HEK293 (cell line): ENCODE measurements around the gene FGFRL1.
"Not testable (repeated sequence)": the region's sequence is repeated elsewhere in the genome, so short reads cannot be mapped to it uniquely, and the experiment has no call there.

ENCODE experiments used
- OVOL3 ChIP-seq: fragments of 450-650 bp; formaldehyde crosslinking; IDR thresholded peaks from 2 replicates; pipeline ENCODE4 v1.5.1; 2016; ENCODE audit warnings: missing biosample characterization, missing genetic modification characterization
- ZNF335 ChIP-seq: fragments of 450-650 bp; formaldehyde crosslinking; conservative IDR thresholded peaks from 2 replicates; pipeline ENCODE4 v1.5.1; 2016; ENCODE audit warnings: missing biosample characterization, missing genetic modification characterization
- ZNF561 ChIP-seq: fragments of 450-650 bp; IDR thresholded peaks from 2 replicates; pipeline ENCODE4 v1.5.1; 2018; ENCODE audit warnings: missing biosample characterization, missing genetic modification characterization, borderline replicate concordance
- TF ChIP-seq, protein P1 (sequence below): fragments of 450-650 bp; formaldehyde crosslinking; IDR thresholded peaks from 2 replicates; pipeline ENCODE4 v1.5.1; 2016; ENCODE audit warnings: missing biosample characterization, missing genetic modification characterization
- TF ChIP-seq, protein P2 (sequence below): fragments of 450-650 bp; formaldehyde crosslinking; IDR thresholded peaks from 2 replicates; pipeline ENCODE4 v1.5.1; 2016; ENCODE audit warnings: missing biosample characterization, missing genetic modification characterization
- TF ChIP-seq, protein P3 (sequence below): fragments of 450-650 bp; formaldehyde crosslinking; IDR thresholded peaks from 2 replicates; pipeline ENCODE4 v1.5.1; 2016; ENCODE audit warnings: missing biosample characterization, missing genetic modification characterization
- TF ChIP-seq, protein P4 (sequence below): fragments of 450-650 bp; formaldehyde crosslinking; IDR thresholded peaks from 2 replicates; pipeline ENCODE4 v1.5.1; 2016; ENCODE audit warnings: missing biosample characterization, missing genetic modification characterization
- TF ChIP-seq, protein P5 (sequence below): fragments of 450-650 bp; formaldehyde crosslinking; optimal IDR thresholded peaks from 2 replicates; pipeline ENCODE3; 2016; ENCODE audit warnings: missing biosample characterization, mild to moderate bottlenecking, missing genetic modification characterization

DNA sequence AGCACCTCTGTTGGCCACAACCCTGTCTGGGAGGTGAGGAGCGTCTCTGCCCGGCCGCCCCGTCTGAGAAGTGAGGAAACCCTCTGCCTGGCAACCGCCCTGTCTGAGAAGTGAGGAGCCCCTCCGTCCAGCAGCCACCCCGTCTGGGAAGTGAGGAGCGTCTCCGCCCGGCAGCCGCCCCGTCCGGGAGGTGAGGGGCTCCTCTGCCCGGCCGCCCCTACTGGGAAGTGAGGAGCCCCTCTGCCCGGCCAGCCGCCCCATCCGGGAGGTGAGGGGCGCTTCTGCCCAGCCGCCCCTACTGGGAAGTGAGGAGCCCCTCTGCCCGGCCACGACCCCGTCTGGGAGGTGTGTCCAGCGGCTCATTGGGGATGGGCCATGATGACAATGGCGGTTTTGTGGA is 35.4 kb upstream of the FGFRL1 start:
- not testable (repeated sequence) for TF ChIP-seq ZNF335, ZNF561, OVOL3 (tag by site-specific recombination)
- TF ChIP-seq, protein P1, sequence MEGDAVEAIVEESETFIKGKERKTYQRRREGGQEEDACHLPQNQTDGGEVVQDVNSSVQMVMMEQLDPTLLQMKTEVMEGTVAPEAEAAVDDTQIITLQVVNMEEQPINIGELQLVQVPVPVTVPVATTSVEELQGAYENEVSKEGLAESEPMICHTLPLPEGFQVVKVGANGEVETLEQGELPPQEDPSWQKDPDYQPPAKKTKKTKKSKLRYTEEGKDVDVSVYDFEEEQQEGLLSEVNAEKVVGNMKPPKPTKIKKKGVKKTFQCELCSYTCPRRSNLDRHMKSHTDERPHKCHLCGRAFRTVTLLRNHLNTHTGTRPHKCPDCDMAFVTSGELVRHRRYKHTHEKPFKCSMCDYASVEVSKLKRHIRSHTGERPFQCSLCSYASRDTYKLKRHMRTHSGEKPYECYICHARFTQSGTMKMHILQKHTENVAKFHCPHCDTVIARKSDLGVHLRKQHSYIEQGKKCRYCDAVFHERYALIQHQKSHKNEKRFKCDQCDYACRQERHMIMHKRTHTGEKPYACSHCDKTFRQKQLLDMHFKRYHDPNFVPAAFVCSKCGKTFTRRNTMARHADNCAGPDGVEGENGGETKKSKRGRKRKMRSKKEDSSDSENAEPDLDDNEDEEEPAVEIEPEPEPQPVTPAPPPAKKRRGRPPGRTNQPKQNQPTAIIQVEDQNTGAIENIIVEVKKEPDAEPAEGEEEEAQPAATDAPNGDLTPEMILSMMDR: not testable (repeated sequence)
- TF ChIP-seq, protein P2, sequence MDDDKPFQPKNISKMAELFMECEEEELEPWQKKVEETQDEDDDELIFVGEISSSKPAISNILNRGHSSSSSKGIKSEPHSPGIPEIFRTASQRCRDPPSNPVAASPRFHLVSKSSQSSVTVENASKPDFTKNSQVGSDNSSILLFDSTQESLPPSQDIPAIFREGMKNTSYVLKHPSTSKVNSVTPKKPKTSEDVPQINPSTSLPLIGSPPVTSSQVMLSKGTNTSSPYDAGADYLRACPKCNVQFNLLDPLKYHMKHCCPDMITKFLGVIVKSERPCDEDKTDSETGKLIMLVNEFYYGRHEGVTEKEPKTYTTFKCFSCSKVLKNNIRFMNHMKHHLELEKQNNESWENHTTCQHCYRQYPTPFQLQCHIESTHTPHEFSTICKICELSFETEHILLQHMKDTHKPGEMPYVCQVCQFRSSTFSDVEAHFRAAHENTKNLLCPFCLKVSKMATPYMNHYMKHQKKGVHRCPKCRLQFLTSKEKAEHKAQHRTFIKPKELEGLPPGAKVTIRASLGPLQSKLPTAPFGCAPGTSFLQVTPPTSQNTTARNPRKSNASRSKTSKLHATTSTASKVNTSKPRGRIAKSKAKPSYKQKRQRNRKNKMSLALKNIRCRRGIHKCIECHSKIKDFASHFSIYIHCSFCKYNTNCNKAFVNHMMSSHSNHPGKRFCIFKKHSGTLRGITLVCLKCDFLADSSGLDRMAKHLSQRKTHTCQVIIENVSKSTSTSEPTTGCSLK: not testable (repeated sequence)
- TF ChIP-seq, protein P3, sequence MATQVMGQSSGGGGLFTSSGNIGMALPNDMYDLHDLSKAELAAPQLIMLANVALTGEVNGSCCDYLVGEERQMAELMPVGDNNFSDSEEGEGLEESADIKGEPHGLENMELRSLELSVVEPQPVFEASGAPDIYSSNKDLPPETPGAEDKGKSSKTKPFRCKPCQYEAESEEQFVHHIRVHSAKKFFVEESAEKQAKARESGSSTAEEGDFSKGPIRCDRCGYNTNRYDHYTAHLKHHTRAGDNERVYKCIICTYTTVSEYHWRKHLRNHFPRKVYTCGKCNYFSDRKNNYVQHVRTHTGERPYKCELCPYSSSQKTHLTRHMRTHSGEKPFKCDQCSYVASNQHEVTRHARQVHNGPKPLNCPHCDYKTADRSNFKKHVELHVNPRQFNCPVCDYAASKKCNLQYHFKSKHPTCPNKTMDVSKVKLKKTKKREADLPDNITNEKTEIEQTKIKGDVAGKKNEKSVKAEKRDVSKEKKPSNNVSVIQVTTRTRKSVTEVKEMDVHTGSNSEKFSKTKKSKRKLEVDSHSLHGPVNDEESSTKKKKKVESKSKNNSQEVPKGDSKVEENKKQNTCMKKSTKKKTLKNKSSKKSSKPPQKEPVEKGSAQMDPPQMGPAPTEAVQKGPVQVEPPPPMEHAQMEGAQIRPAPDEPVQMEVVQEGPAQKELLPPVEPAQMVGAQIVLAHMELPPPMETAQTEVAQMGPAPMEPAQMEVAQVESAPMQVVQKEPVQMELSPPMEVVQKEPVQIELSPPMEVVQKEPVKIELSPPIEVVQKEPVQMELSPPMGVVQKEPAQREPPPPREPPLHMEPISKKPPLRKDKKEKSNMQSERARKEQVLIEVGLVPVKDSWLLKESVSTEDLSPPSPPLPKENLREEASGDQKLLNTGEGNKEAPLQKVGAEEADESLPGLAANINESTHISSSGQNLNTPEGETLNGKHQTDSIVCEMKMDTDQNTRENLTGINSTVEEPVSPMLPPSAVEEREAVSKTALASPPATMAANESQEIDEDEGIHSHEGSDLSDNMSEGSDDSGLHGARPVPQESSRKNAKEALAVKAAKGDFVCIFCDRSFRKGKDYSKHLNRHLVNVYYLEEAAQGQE (tag by site-specific recombination): not testable (repeated sequence)
- TF ChIP-seq, protein P4, sequence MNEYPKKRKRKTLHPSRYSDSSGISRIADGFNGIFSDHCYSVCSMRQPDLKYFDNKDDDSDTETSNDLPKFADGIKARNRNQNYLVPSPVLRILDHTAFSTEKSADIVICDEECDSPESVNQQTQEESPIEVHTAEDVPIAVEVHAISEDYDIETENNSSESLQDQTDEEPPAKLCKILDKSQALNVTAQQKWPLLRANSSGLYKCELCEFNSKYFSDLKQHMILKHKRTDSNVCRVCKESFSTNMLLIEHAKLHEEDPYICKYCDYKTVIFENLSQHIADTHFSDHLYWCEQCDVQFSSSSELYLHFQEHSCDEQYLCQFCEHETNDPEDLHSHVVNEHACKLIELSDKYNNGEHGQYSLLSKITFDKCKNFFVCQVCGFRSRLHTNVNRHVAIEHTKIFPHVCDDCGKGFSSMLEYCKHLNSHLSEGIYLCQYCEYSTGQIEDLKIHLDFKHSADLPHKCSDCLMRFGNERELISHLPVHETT (tag by site-specific recombination): not testable (repeated sequence)
- TF ChIP-seq, protein P5, sequence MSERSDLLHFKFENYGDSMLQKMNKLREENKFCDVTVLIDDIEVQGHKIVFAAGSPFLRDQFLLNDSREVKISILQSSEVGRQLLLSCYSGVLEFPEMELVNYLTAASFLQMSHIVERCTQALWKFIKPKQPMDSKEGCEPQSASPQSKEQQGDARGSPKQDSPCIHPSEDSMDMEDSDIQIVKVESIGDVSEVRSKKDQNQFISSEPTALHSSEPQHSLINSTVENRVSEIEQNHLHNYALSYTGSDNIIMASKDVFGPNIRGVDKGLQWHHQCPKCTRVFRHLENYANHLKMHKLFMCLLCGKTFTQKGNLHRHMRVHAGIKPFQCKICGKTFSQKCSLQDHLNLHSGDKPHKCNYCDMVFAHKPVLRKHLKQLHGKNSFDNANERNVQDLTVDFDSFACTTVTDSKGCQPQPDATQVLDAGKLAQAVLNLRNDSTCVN (tag by site-specific recombination): not testable (repeated sequence)
